ENCODE results near the gene RPP25. TPM values are rescaled to one million over a fixed set of nuclear protein-coding genes. Genes with fewer than 3 reads are reported as not detected.
A peak's percentile ranks its signal among the peaks of the same experiment; 100 is the strongest.

Gene RPP25
- total and polyA plus RNA-seq, 2 donors (not counting 1 experiment from before 2014, with no cell fraction given) = 0.50 to 1.00 TPM

DNA sequence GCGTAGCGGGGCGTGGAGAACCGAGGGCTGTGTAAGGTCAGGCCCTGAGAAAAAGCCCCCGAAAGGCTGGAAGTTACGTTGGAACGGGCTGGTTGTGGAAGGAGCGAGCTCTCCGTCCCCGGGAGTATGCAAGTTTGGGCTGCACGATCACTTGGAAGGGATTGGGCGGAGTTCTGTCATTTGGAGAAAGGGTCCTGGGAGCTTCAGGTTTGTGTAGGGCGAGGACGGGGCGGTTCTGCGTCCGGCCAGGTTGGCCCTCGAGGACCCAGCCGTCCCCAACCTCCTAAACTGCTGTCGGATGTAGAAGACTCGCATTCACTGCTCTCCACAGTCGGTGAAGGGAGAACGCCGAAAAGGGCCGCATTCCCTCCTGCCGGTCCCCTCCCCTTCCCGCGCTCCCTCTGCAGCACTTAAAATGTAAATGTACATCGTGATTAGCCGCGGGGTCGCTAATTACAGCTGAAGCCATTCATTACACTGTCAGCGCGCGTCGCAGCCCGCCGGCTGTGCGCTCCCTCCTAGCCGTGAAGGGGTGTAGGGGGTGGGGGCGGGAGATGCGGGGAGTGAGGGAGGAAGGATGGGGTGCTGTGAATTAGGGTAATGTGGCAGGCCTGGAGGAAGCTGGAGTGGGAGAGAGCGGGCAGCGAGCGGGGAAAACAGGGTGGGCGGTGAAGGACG, 2.5 kb upstream of the RPP25 start:
- no peaks in the 10 kb centered on the region for H3K79me2 ChIP-seq (ENCODE audit: control insufficient read depth, insufficient read depth, low read length)
- peak overlapping the region; percentile 40 for H2AFZ ChIP-seq (ENCODE audit: low read length)
- no peaks in the 10 kb centered on the region for H3K9me3 ChIP-seq (ENCODE audit: control insufficient read depth, insufficient read depth, low read depth, low read length)
- H3K4me3 ChIP-seq (replicated peaks in 1 of 4; ENCODE audit: control extremely low read depth in 1 of 4, insufficient read depth in 1 of 4, low read depth in 3 of 4, low read length in 4 of 4) = peak overlapping the region; percentile 16 to 58 (median 29)
- peaks cover 14% of the 10 kb centered on the region for H3K27me3 ChIP-seq (ENCODE audit: control insufficient read depth, insufficient read depth, low read length)
- TF ChIP-seq, protein P1, sequence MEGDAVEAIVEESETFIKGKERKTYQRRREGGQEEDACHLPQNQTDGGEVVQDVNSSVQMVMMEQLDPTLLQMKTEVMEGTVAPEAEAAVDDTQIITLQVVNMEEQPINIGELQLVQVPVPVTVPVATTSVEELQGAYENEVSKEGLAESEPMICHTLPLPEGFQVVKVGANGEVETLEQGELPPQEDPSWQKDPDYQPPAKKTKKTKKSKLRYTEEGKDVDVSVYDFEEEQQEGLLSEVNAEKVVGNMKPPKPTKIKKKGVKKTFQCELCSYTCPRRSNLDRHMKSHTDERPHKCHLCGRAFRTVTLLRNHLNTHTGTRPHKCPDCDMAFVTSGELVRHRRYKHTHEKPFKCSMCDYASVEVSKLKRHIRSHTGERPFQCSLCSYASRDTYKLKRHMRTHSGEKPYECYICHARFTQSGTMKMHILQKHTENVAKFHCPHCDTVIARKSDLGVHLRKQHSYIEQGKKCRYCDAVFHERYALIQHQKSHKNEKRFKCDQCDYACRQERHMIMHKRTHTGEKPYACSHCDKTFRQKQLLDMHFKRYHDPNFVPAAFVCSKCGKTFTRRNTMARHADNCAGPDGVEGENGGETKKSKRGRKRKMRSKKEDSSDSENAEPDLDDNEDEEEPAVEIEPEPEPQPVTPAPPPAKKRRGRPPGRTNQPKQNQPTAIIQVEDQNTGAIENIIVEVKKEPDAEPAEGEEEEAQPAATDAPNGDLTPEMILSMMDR (conservative IDR thresholded peaks at IDR 0.05 in 1 of 2, IDR thresholded peaks at IDR 0.05 in 1 of 2; ENCODE audit: low read depth in 1 of 2, low read length in 2 of 2) = no peak
- peak; percentile 93 for TF ChIP-seq EZH2 (IDR thresholded peaks at IDR 0.05; ENCODE audit: low read length, missing control alignments)
- no peak for DNase-seq (ENCODE audit: low read depth in 2 of 2)
- H3K4me2 ChIP-seq (ENCODE audit: extremely low read depth, insufficient read depth, low read length) = peak overlapping the region; percentile 59
- H3K4me1 ChIP-seq (ENCODE audit: control insufficient read depth, extremely low read depth, insufficient read depth, low read length) = no peaks in the 10 kb centered on the region
- no peak overlapping the region for H3K9ac ChIP-seq (ENCODE audit: insufficient read depth, low read length)
- no peaks in the 10 kb centered on the region for H4K20me1 ChIP-seq (ENCODE audit: control insufficient read depth, extremely low read depth, insufficient read depth, low read length)
- H3K27ac ChIP-seq (ENCODE audit: insufficient read depth, low read length) = no peak overlapping the region
- H3K36me3 ChIP-seq (ENCODE audit: control insufficient read depth, insufficient read depth, low read length) = no peaks in the 10 kb centered on the region

DNA sequence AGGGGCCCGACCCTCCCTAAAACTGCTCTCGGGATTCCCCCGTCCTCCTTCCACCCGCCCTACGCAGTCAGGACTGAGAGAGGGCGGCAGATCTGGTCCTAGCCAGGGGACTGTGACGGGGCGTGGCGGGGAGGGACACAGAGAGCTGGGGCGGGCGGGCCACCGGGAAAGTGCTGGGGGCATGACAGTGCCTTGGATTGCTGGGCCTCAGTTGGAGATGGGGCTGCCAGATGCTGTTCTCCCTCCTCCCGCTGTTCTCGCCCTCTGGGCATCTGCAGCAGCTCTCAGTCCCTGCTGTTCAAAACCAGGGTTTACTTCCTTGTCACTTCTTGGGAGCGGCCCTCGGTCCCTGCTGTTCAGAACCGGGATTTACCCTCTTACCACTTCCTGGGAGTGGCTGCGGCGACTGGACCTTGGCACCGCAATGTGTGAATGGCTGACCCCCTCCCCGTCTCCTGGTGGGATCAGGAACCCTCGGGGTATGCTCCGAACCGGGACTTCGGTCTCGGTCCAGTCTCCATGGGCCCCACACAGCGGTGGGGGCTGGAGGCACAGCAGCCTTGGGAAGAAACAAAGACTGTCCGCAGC, 1.8 kb upstream of the RPP25 start:
- Histone ChIP-seq H3K9ac (ENCODE audit: insufficient read depth, low read length) (no peak overlapping the region), H3K79me2 (ENCODE audit: control insufficient read depth, insufficient read depth, low read length) (no peaks in the 10 kb centered on the region), H3K4me1 (ENCODE audit: control insufficient read depth, extremely low read depth, insufficient read depth, low read length) (no peaks in the 10 kb centered on the region), H3K36me3 (ENCODE audit: control insufficient read depth, insufficient read depth, low read length) (no peaks in the 10 kb centered on the region), H3K4me3 (replicated peaks in 1 of 4; ENCODE audit: control extremely low read depth in 1 of 4, insufficient read depth in 1 of 4, low read depth in 3 of 4, low read length in 4 of 4) (peak overlapping the region; percentile 16 to 58 (median 29)), H3K27ac (ENCODE audit: insufficient read depth, low read length) (no peak overlapping the region), H4K20me1 (ENCODE audit: control insufficient read depth, extremely low read depth, insufficient read depth, low read length) (no peaks in the 10 kb centered on the region), H3K4me2 (ENCODE audit: extremely low read depth, insufficient read depth, low read length) (peak overlapping the region; percentile 59), H3K9me3 (ENCODE audit: control insufficient read depth, insufficient read depth, low read depth, low read length) (no peaks in the 10 kb centered on the region), H3K27me3 (ENCODE audit: control insufficient read depth, insufficient read depth, low read length) (peaks cover 14% of the 10 kb centered on the region), H2AFZ (ENCODE audit: low read length) (peak overlapping the region; percentile 40)
- DNase-seq (ENCODE audit: low read depth in 2 of 2) = no peak
- TF ChIP-seq, protein P1 (conservative IDR thresholded peaks at IDR 0.05 in 1 of 2, IDR thresholded peaks at IDR 0.05 in 1 of 2; ENCODE audit: low read depth in 1 of 2, low read length in 2 of 2) = peak in 1 of 2 donors; percentile 22
- TF ChIP-seq EZH2 (IDR thresholded peaks at IDR 0.05; ENCODE audit: low read length, missing control alignments) = no peak

DNA sequence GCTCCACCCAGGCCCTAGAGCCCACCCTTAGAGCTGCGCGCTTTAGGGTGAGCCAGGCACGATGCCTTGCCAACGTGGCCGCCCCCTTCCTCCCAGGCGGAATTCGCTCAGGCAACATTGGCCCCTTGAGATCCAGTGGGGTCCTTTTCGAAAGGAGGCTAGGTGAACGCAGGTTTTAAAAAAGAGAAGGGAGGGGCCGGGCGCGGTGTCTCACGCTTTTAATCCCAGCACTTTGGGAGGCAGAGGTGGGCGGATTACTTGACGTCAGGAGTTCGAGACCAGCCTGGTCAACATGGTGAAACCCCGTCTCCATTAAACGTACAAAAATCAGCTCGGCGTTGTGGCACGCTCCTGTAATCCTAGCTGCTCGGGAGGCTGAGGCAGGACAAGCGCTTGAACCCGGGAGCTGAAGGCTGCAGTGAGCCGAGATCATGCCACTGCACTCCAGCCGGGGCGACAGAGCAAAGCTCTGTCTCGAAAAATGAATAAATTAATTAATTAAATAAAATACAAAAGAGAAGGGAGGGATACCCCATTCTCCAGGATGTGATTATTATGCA, 984 bp upstream of the RPP25 start:
- Histone ChIP-seq H3K27me3 (ENCODE audit: control insufficient read depth, insufficient read depth, low read length) (peaks cover 14% of the 10 kb centered on the region), H4K20me1 (ENCODE audit: control insufficient read depth, extremely low read depth, insufficient read depth, low read length) (no peaks in the 10 kb centered on the region), H3K4me1 (ENCODE audit: control insufficient read depth, extremely low read depth, insufficient read depth, low read length) (no peaks in the 10 kb centered on the region), H3K4me3 (replicated peaks in 1 of 4; ENCODE audit: control extremely low read depth in 1 of 4, insufficient read depth in 1 of 4, low read depth in 3 of 4, low read length in 4 of 4) (peak overlapping the region in 3 of 4 experiments; percentile 38 to 58 (median 55)), H3K9ac (ENCODE audit: insufficient read depth, low read length) (no peak overlapping the region), H3K36me3 (ENCODE audit: control insufficient read depth, insufficient read depth, low read length) (no peaks in the 10 kb centered on the region), H3K9me3 (ENCODE audit: control insufficient read depth, insufficient read depth, low read depth, low read length) (no peaks in the 10 kb centered on the region), H3K4me2 (ENCODE audit: extremely low read depth, insufficient read depth, low read length) (peak overlapping the region; percentile 44), H2AFZ (ENCODE audit: low read length) (peak overlapping the region; percentile 6), H3K79me2 (ENCODE audit: control insufficient read depth, insufficient read depth, low read length) (no peaks in the 10 kb centered on the region), H3K27ac (ENCODE audit: insufficient read depth, low read length) (no peak overlapping the region)
- TF ChIP-seq, protein P1 (conservative IDR thresholded peaks at IDR 0.05 in 1 of 2, IDR thresholded peaks at IDR 0.05 in 1 of 2; ENCODE audit: low read depth in 1 of 2, low read length in 2 of 2) = no peak
- peak; percentile 53 for TF ChIP-seq EZH2 (IDR thresholded peaks at IDR 0.05; ENCODE audit: low read length, missing control alignments)
- DNase-seq (ENCODE audit: low read depth in 2 of 2) = no peak
